ENCODE measurements around the gene AKT3. TPM values are rescaled to one million over a fixed set of nuclear protein-coding genes. Genes with fewer than 3 reads are reported as not detected.

The AKT3 gene
- total and polyA plus RNA-seq, 11 donors: 3.2 to 27.9 (median 16.6) TPM

DNA sequence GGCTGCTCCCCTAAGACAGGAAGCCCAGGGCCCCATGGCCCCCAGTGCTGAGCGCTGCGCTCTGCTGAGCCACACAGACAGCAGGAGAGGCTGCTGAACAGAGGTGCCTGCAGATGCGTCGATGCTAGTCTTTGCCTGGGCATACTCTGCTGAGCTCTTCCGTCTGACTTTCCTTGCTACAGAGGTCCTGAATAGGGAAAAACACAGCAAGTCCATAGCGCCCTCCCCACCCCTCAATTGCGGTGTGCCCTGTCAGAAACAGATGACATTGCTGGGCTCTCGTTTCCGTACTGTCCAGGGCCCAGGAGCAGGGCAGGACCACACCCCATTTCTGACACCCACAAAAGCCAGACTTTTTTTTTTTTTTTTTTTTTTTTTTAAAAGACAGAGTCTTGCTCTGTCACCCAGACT is 341.7 kb downstream of the AKT3 start:
- no peak overlapping the region for H3K4me3 ChIP-seq
- TF ChIP-seq, protein P1, sequence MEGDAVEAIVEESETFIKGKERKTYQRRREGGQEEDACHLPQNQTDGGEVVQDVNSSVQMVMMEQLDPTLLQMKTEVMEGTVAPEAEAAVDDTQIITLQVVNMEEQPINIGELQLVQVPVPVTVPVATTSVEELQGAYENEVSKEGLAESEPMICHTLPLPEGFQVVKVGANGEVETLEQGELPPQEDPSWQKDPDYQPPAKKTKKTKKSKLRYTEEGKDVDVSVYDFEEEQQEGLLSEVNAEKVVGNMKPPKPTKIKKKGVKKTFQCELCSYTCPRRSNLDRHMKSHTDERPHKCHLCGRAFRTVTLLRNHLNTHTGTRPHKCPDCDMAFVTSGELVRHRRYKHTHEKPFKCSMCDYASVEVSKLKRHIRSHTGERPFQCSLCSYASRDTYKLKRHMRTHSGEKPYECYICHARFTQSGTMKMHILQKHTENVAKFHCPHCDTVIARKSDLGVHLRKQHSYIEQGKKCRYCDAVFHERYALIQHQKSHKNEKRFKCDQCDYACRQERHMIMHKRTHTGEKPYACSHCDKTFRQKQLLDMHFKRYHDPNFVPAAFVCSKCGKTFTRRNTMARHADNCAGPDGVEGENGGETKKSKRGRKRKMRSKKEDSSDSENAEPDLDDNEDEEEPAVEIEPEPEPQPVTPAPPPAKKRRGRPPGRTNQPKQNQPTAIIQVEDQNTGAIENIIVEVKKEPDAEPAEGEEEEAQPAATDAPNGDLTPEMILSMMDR (IDR thresholded peaks at IDR 0.05): no peak
- no peak for TF ChIP-seq POLR2A (IDR thresholded peaks at IDR 0.05)
- intact Hi-C loops (cut with DNase I): no loop called here
- peaks cover 0 to 14% (median 0%) of the 10 kb centered on the region in 12 donors for H3K4me1 ChIP-seq
- no peaks in the 10 kb centered on the region for H3K9me3 ChIP-seq
- WGBS, 4 donors: 84 to 94% (median 92%) methylated on average over 9 of the region's 9 CpGs
- H3K27ac ChIP-seq: no peak overlapping the region
- ATAC-seq (peak in 1 of 4 donors; percentile 34), DNase-seq (no peak)
- peaks cover 0 to 48% (median 35%) of the 10 kb centered on the region in 9 donors for H3K36me3 ChIP-seq
- H3K27me3 ChIP-seq: no peaks in the 10 kb centered on the region

DNA sequence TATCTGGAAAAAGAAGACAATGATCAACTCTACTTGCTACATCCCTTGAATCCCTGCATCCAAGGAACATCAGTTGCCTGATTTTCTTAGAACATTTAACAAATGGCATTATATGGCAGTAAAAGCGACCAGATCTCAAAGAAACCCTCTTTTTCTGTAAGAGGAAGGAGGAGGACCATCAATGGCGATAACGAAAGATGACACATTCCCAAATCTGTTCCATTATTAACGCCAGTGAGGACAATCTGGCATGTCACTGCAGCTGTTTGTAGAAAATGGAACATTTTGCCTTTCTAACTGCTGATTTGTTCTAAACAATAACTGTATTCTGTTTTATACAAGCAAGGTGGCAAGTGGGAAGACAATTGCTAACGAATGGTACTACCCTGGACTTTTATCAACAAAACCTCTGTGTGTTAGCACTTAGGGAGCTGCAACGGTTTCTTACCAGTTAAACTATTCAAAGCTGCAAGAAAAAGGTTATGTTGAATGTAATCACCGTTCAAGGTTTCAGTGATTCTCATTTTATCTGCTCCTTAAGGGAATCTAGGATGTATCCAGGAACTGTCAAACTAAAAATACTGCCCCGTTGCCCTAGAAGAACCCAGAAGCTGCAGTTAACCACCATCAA is 342.3 kb downstream of the AKT3 start:
- H3K27ac ChIP-seq: no peak overlapping the region
- WGBS, 4 donors: 88 to 91% (median 90%) methylated on average over 8 of the region's 8 CpGs
- DNase-seq (no peak), ATAC-seq (no peak)
- H3K4me1 ChIP-seq: peaks cover 0 to 14% (median 0%) of the 10 kb centered on the region in 12 donors
- H3K9me3 ChIP-seq: no peaks in the 10 kb centered on the region
- H3K4me3 ChIP-seq: no peak overlapping the region
- intact Hi-C loops (cut with DNase I): no loop called here
- no peak for TF ChIP-seq POLR2A (IDR thresholded peaks at IDR 0.05)
- TF ChIP-seq, protein P1 (IDR thresholded peaks at IDR 0.05): no peak
- H3K36me3 ChIP-seq: peaks cover 0 to 51% (median 40%) of the 10 kb centered on the region in 9 donors
- no peaks in the 10 kb centered on the region for H3K27me3 ChIP-seq

DNA sequence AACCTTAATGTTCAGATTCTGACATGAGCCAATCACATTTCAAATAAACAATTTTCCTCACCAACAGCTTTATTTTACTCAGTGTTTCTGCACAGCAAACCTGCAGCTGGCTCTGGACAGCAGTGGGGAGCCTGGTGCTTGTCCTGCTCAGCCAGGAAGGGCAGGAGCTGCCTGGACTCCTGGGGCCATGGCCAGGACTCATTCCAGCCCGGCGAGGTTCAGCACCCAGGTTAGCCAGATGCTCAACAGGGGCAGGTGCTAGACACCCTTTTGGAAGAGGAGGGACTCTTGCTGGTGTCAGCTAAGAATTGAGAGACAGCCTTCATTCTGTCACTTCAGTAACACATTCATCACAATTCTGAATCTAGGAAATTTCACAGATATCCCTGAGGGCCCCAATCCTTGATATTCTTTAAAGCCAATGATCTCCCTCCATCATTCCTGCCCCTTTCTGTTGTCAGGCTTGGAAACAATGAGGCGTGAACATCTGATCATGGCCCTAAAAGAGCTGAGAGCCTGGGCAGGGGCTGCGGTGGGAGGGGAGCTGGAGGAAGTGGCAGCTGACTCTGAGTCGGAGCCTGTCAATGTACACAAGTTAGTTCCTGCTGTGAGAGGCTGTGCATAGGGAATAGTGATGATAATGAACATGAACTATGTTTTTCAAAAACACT is 342.9 kb downstream of the AKT3 start:
- Histone ChIP-seq H3K9me3 (no peaks in the 10 kb centered on the region), H3K36me3 (peaks cover 0 to 51% (median 38%) of the 10 kb centered on the region in 9 donors), H3K4me3 (no peak overlapping the region), H3K27ac (no peak overlapping the region), H3K4me1 (peaks cover 0 to 14% (median 0%) of the 10 kb centered on the region in 12 donors), H3K27me3 (no peaks in the 10 kb centered on the region)
- ATAC-seq: no peak
- intact Hi-C loops (cut with DNase I): no loop called here
- TF ChIP-seq, protein P1 (IDR thresholded peaks at IDR 0.05): no peak
- TF ChIP-seq POLR2A (IDR thresholded peaks at IDR 0.05): no peak
- WGBS, 4 donors: 78 to 85% (median 83%) methylated on average over 5 of the region's 5 CpGs
- DNase-seq: no peak

DNA sequence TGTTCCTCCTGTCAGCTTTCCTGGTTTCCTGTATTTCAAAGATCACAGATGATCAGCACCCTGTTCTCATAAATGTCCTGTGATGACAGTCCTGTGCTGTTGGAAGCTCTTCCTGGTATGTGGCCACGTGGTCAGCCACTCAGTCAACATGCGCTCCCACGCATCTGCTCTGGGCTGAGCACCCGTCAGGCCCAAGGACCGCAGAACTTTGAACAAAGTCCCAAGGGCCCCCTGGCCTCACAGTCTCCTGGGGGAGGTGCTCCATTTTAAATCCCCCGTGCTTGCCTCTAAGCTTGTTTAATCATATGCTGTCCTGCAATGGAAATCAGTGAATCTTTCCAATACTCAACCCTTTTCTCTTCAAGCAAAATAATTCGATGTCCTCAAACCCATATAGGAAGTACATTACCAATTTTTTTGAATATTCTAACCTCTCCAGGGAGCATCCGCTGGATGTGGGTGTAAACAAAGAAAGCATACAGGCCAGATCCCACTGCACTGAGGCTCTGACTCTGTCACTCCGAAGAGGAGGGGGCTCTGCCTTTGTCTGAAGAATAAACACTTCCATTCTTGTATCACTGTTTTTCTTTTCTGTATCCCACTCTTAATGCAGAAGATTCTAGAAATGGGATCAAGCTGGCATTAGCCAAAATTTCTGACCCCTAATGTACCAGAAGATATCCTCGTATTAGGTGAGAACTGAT is 343.9 kb downstream of the AKT3 start:
- peaks cover 0 to 14% (median 0%) of the 10 kb centered on the region in 12 donors for H3K4me1 ChIP-seq
- ATAC-seq: peak; percentile 58 to 89 (median 71)
- H3K9me3 ChIP-seq: no peaks in the 10 kb centered on the region
- 45 to 67% (median 59%) methylated on average over 10 of the region's 10 CpGs for WGBS, 4 donors
- intact Hi-C loops (cut with DNase I): no loop called here
- H3K27ac ChIP-seq: peak overlapping the region in 1 of 12 donors; percentile 16
- TF ChIP-seq POLR2A (IDR thresholded peaks at IDR 0.05): no peak
- TF ChIP-seq, protein P1 (IDR thresholded peaks at IDR 0.05): no peak
- DNase-seq: peak in 3 of 5 donors; percentile 57 to 69 (median 57)
- H3K4me3 ChIP-seq: no peak overlapping the region
- no peaks in the 10 kb centered on the region for H3K27me3 ChIP-seq
- H3K36me3 ChIP-seq: peaks cover 0 to 43% (median 28%) of the 10 kb centered on the region in 9 donors

Data from heart left ventricle (tissue), 16 donors.